Measurements from ENCODE around the gene TMEM100.

TMEM100 gene

GRCh38 chr17:55687037-55687436 is 35.6 kb downstream of the TMEM100 start:
- Histone ChIP-seq H4K20me1 (ENCODE audit: insufficient read depth, low read length, poor library complexity, severe bottlenecking) (no peaks in the 10 kb centered on the region), H3K36me3 (ENCODE audit: insufficient read depth, low read length) (no peaks in the 10 kb centered on the region), H2AFZ (ENCODE audit: low read length) (no peak overlapping the region), H3K4me2 (ENCODE audit: low read depth, low read length, poor library complexity, severe bottlenecking) (no peak overlapping the region), H3K27me3 (ENCODE audit: insufficient read depth, low read length, poor library complexity, severe bottlenecking) (peaks cover 10% of the 10 kb centered on the region), H3K9me3 (ENCODE audit: insufficient read depth, low read depth, low read length) (no peaks in the 10 kb centered on the region; the same call in 1 of the 2 replicates), H3K4me1 (ENCODE audit: insufficient read depth, low read length, poor library complexity, severe bottlenecking) (no peaks in the 10 kb centered on the region), H3K4me3 (ENCODE audit: low read length, poor library complexity, severe bottlenecking) (no peak overlapping the region), H3K79me2 (ENCODE audit: insufficient read depth, low read length) (no peaks in the 10 kb centered on the region), H3F3A (ENCODE audit: low read depth) (no peaks in the 10 kb centered on the region), H3K9me2 (replicated peaks; ENCODE audit: low read depth, low read length) (no peaks in the 10 kb centered on the region), H3K9ac (ENCODE audit: low read depth, low read length, poor library complexity, severe bottlenecking) (no peak overlapping the region)
- TF ChIP-seq EZH2phosphoT487 (IDR thresholded peaks at IDR 0.05; ENCODE audit: borderline replicate concordance), result no peak
- TF ChIP-seq CTCF (conservative IDR thresholded peaks at IDR 0.05; ENCODE audit: low read length), result no peak

- Histone ChIP-seq H3K79me2 (ENCODE audit: insufficient read depth, low read length) (no peaks in the 10 kb centered on the region), H3K9me2 (replicated peaks; ENCODE audit: low read depth, low read length) (no peaks in the 10 kb centered on the region), H2AFZ (ENCODE audit: low read length) (no peak overlapping the region), H3K36me3 (ENCODE audit: insufficient read depth, low read length) (no peaks in the 10 kb centered on the region), H3K4me1 (ENCODE audit: insufficient read depth, low read length, poor library complexity, severe bottlenecking) (no peaks in the 10 kb centered on the region), H3K4me3 (ENCODE audit: low read length, poor library complexity, severe bottlenecking) (no peak overlapping the region), H3K27me3 (ENCODE audit: insufficient read depth, low read length, poor library complexity, severe bottlenecking) (peaks cover 8% of the 10 kb centered on the region), H3F3A (ENCODE audit: low read depth) (no peaks in the 10 kb centered on the region), H3K9ac (ENCODE audit: low read depth, low read length, poor library complexity, severe bottlenecking) (no peak overlapping the region), H4K20me1 (ENCODE audit: insufficient read depth, low read length, poor library complexity, severe bottlenecking) (no peaks in the 10 kb centered on the region), H3K4me2 (ENCODE audit: low read depth, low read length, poor library complexity, severe bottlenecking) (no peak overlapping the region), H3K9me3 (ENCODE audit: insufficient read depth, low read depth, low read length) (no peaks in the 10 kb centered on the region; the same call in 1 of the 2 replicates)
- TF ChIP-seq CTCF (conservative IDR thresholded peaks at IDR 0.05; ENCODE audit: low read length), result no peak
- TF ChIP-seq EZH2phosphoT487 (IDR thresholded peaks at IDR 0.05; ENCODE audit: borderline replicate concordance), result no peak
Measured at GRCh38 chr17:55683550-55684315, 38.9 kb downstream of the TMEM100 start.

- Histone ChIP-seq H3K27me3 (ENCODE audit: insufficient read depth, low read length, poor library complexity, severe bottlenecking) (peaks cover 8% of the 10 kb centered on the region), H3K9ac (ENCODE audit: low read depth, low read length, poor library complexity, severe bottlenecking) (no peak overlapping the region), H3K79me2 (ENCODE audit: insufficient read depth, low read length) (no peaks in the 10 kb centered on the region), H3K4me3 (ENCODE audit: low read length, poor library complexity, severe bottlenecking) (no peak overlapping the region), H3K36me3 (ENCODE audit: insufficient read depth, low read length) (no peaks in the 10 kb centered on the region), H4K20me1 (ENCODE audit: insufficient read depth, low read length, poor library complexity, severe bottlenecking) (no peaks in the 10 kb centered on the region), H3K4me1 (ENCODE audit: insufficient read depth, low read length, poor library complexity, severe bottlenecking) (no peaks in the 10 kb centered on the region), H3K9me3 (ENCODE audit: insufficient read depth, low read depth, low read length) (no peaks in the 10 kb centered on the region), H3K4me2 (ENCODE audit: low read depth, low read length, poor library complexity, severe bottlenecking) (no peak overlapping the region), H3K9me2 (replicated peaks; ENCODE audit: low read depth, low read length) (no peaks in the 10 kb centered on the region), H2AFZ (ENCODE audit: low read length) (no peak overlapping the region), H3F3A (ENCODE audit: low read depth) (no peaks in the 10 kb centered on the region)
- TF ChIP-seq EZH2phosphoT487 (IDR thresholded peaks at IDR 0.05; ENCODE audit: borderline replicate concordance) (no peak), CTCF (conservative IDR thresholded peaks at IDR 0.05; ENCODE audit: low read length) (no peak)
Measured at GRCh38 chr17:55681342-55681700, 41.3 kb downstream of the TMEM100 start.

All from Loucy (cell line).